ENCODE data around the gene DYSF. TPM values are rescaled to one million over a fixed set of nuclear protein-coding genes. Genes with fewer than 3 reads are reported as not detected.

The DYSF gene
- polyA plus RNA-seq, 5 donors = 14.6 to 25.8 (median 15.4) TPM

- DNase-seq = no peak
Measured at GRCh38 chr2:71689393-71689792, 236.0 kb downstream of the DYSF start.

GRCh38 chr2:71689968-71690834 lies 236.8 kb downstream of the DYSF start:
- DNase-seq = no peak

- DNase-seq = no peak
Measured at GRCh38 chr2:71690876-71691475, 237.6 kb downstream of the DYSF start.

GRCh38 chr2:71691747-71692441 lies 238.5 kb downstream of the DYSF start:
- no peak for DNase-seq

- no peak for DNase-seq
Measured at GRCh38 chr2:71692621-71693277, 239.4 kb downstream of the DYSF start.

- DNase-seq = no peak
Measured at GRCh38 chr2:71693286-71694270, 240.2 kb downstream of the DYSF start.

- DNase-seq = no peak
Measured at GRCh38 chr2:71694501-71695234, 241.3 kb downstream of the DYSF start.

GRCh38 chr2:71695235-71696120 lies 242.1 kb downstream of the DYSF start:
- no peak for DNase-seq

- no peak for DNase-seq
Measured at GRCh38 chr2:71696381-71696780, 243.0 kb downstream of the DYSF start.

GRCh38 chr2:71697106-71698004 lies 244.0 kb downstream of the DYSF start:
- DNase-seq = no peak

- DNase-seq = no peak
Measured at GRCh38 chr2:71699428-71699827, 246.1 kb downstream of the DYSF start.

GRCh38 chr2:71700041-71700657 lies 246.8 kb downstream of the DYSF start:
- DNase-seq = no peak

GRCh38 chr2:71700658-71701397 lies 247.5 kb downstream of the DYSF start:
- DNase-seq = no peak

- no peak for DNase-seq
Measured at GRCh38 chr2:71702071-71702970, 249.0 kb downstream of the DYSF start.

All from right lung (tissue), 5 donors.